GM18873 (cell line): Measurements from ENCODE around the gene NDUFB1.

Experiments used
- ATAC-seq: cut with Tn5 transposase; IDR thresholded peaks from one replicate; pipeline ENCODE4 v1.9.1; 2021; ENCODE audit warnings: mild to moderate bottlenecking, moderate library complexity, moderate number of reproducible peaks; ENCODE audit not compliant: unreplicated experiment, low FRiP score

NDUFB1 gene

DNA sequence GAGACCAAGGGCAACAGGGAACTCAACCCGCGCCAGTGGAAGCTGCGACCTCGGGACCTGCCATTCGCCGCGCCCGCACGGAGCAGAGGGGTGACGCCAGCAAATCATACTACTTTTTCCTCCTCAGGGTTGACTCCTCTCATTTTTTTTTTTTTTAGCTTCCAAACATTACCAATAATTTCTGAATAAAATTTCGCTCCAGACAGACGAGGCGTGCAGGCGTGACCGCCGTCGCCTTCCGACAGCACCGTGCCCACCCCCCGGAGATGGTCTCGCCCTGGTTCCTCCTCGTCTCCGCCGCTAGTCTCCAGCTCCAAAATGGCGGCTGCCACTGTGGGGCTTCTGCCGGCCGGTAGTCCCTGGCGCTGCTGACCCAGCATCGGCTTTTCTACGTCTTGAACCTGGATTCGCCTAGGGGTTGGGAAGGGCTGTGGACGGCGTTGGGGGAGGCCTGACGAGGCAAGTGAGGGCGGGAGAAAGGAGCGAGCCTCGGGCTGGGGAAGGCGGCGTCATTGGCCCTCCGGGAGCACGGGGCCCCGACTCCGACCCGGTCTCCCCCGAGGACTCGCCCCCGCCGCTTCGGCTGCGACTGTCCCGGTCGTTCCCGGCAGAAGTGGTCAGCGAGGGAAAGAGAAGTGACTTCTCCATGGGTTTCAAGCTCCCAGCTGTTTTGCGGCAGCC, at the start of gene NDUFB1, which contains the start of gene CPSF2:
Gene NDUFB1, minus strand, starts transcription at position 37 of the 681 bp plus-strand sequence. CDS start 4,069 bp downstream, outside the sequence.
Gene CPSF2, plus strand, starts transcription at position 300 of the 681 bp plus-strand sequence. CDS start 9,016 bp downstream, outside the sequence.
- peak; percentile 82 for ATAC-seq

GRCh38 chr14:92164958-92165357, 43.5 kb upstream of the NDUFB1 start:
- no peak for ATAC-seq

DNA sequence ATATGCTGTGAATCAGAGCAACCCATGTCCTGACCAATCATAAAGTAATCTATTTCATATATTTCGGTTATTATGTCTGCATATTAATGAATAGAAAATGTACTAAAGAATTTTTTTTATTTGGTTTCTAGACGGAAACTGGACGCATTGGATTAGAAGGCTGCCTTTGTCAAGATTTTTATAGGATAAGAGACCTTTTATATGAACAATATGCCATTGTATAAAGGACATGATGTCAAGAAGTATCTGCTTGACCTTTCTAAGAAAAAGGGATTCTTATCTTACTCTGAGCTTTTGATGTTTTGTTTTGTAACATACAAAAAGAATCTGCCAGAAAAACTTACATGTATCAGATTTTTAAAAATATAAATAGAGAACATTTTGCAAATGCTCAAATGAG, 40.0 kb upstream of the NDUFB1 start:
- no peak for ATAC-seq

- no peak for ATAC-seq
Measured at GRCh38 chr14:92160619-92161018, 39.1 kb upstream of the NDUFB1 start.

- ATAC-seq, result no peak
Measured at GRCh38 chr14:92154283-92154942, 32.9 kb upstream of the NDUFB1 start.

DNA sequence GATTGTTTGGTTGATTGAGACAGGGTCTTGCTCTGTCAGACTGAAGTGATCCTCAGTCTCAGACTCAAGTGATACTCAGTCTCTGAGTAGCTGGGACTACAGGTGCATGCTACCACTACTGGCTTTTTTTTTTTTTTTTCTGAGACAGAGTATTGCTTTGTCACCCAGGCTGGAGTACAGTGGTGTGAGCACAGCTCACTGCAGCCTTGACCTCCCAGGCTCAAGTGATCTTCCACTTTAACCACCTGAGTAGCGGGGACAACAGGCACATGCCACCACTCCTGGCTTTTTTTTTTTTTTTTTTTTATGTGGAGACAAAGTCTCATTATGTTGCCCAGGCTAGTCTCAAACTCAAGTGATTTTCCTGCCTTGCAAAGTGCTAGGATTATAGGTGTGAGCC, 32.1 kb upstream of the NDUFB1 start:
- no peak for ATAC-seq

DNA sequence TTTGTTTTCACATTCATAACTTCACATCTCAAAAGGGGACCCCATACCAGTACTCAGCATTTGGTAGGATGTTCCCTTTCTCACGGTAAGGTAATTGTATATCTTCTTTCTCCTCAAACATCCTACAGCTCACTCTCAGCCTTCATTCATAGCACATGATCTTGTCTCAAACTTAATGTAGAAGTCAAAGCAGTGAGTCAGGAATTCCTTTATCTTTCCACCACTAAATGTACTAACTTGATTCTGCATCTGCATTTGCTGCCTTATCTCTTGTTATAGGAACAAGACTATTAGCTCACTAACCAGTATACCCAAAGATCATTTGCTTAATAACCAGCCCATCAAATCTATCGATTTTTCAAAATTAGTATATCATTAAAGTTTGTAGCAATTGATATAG, 23.2 kb upstream of the NDUFB1 start:
- no peak for ATAC-seq

DNA sequence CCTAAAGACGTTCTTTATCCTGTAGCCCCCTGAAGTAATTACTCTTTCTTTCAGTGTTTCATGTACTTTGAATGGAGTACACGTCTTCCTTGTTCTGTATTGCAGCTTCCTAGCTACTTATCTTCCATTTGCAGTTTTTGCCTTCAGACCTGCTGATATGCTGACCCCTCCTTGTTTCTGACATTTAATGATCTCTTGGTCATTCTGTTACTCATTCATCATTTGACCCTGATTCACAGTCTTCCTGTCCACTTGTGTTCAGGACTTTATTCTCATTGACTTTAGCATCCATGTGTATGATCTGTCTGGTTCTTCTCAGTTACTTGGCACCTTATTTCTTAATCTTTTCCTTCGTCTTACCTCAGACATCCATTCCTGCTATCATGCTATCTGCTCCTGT, 22.5 kb upstream of the NDUFB1 start:
- ATAC-seq, result no peak

DNA sequence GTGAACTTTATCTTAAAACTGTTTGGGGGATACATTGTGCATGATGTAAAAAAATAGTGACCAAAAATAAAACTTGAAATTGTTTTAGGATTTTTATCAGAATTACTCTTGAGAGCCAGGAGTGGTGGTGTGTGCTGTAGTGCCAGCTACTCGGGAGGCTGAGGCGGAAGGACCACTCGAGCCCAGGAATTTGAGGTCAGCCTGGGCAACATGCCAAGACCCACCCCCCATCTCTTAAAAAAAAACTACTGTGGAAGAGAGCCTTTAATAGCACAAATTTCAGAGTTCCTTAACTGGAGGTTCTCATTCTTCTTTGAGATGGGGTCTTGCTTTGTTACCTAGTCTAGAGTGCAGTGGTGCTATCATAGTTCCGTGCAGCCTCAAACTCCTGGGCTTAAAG, 21.8 kb upstream of the NDUFB1 start:
- no peak for ATAC-seq

- no peak for ATAC-seq
Measured at GRCh38 chr14:92135269-92135668, 13.8 kb upstream of the NDUFB1 start.

DNA sequence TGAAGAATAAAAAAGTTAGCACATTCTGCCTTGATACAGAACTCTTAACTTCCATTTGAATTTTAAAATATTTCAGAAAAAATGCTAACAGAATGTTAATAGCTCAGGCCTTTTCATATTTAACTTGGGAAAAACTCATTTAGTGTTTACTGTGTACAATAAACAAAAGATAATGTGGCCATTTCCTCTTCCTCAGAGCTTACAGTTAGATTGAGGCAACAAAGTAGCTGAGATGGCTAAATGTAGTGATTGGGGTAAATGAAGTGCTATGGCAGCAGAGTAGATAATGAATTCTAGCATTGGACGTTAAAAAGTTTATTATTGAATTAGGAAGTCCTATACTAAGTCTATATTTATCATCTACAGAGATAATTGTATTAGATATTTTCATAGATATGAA, 12.9 kb upstream of the NDUFB1 start:
- no peak for ATAC-seq

DNA sequence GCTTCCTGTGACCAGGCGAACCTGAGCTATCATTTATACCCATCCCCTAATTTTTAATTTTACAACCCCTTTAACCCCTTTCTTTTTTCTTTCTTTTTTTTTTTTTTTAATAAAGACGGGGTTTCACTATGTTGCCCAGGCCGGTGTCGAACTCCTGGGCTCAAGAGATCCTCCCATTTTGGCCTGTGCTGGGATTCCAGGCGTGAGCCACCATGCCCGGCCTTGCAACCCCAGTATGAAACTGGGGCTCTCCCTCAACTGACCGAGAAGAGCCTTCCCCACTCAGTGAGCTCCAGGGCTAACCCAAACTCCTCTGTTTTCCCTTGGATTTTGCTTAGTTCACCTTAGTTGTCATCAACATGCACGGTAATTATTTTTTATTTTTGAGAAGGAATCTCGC, 1.3 kb upstream of the NDUFB1 start:
- no peak for ATAC-seq

GRCh38 chr14:92122351-92122677, 808 bp upstream of the NDUFB1 start:
- no peak for ATAC-seq

DNA sequence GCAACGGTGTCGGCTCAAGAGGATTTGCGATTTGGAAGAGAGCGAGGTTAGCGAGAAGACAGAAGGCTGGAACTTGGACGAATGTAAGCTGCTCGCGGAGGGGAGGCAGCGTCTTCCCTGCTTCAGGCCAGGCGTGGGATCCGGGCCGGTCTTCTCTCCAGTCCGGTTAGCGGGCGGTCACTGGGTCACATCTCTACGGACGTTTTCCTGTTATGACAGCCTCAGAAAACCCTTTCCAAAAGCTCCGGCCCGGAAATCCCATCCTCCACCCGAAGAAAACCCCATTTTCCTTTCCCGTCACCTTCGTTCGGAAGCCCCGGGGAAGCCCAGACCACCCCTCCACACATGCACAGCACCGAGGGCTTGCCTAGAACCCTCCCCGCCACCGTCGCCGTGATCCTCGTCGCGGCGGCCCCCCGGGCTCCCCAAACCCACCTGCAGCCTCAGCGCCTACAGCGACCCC, 268 bp downstream of the NDUFB1 start:
- no peak for ATAC-seq

- ATAC-seq, result no peak
Measured at GRCh38 chr14:92109490-92109889, 12.0 kb downstream of the NDUFB1 start.

GRCh38 chr14:92108345-92109254, 12.9 kb downstream of the NDUFB1 start:
- ATAC-seq, result no peak

- peak; percentile 80 for ATAC-seq
Measured at GRCh38 chr14:92106143-92106926, 15.2 kb downstream of the NDUFB1 start, which contains the start of gene ATXN3. ATXN3 (minus strand) TSS chr14:92106582; CDS start chr14:92106552, 30 bp downstream.

GRCh38 chr14:92105893-92106142, 15.7 kb downstream of the NDUFB1 start:
- ATAC-seq, result no peak

DNA sequence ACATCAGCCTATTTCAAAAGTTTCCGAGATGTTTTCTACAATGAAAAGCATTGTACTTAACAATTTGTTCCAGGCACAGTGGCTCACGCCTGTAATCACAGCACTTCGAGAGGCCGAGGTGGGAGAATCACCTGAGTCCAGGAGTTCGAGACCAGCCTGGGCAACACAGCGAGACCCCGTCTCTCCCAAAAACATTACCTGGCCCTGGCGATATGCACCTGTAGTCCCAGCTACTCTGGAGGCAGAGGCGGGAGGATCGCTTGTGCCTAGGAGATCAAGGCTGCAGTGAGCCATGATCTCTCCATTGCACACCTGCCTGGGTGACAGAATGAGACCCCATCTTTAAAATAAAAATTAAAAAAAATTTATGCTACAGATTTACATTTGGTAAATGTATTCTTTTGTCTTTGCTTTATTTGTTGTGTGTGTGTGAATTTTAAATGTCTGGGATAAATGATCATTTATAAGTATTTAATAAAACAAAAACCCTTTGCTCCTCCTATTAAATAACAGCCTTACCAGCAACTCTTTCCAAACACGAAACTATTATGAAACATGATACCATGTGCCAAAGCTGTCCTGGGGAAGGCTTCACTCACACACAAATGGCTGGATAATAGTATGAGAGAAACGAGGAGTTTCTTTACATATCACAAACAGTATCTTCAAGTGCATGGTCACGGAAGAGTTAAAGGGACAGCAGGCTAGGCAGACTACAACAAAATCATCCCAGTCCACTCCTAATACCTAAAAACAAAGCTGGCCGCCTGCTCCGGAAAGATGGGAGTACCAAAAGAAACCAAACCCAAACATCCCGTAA, 16.2 kb downstream of the NDUFB1 start:
- ATAC-seq, result no peak
